GM18519 (cell line): Measurements from ENCODE around the gene ATF4.
"Not testable (repeated sequence)": the region's sequence is repeated elsewhere in the genome, so short reads cannot be mapped to it uniquely, and the experiment has no call there.

Experiments used
- ATAC-seq: cut with Tn5 transposase; IDR thresholded peaks from one replicate; pipeline ENCODE4 v1.9.1; 2021; ENCODE audit warnings: mild to moderate bottlenecking, moderate library complexity; ENCODE audit not compliant: unreplicated experiment, low FRiP score

ATF4 gene

DNA sequence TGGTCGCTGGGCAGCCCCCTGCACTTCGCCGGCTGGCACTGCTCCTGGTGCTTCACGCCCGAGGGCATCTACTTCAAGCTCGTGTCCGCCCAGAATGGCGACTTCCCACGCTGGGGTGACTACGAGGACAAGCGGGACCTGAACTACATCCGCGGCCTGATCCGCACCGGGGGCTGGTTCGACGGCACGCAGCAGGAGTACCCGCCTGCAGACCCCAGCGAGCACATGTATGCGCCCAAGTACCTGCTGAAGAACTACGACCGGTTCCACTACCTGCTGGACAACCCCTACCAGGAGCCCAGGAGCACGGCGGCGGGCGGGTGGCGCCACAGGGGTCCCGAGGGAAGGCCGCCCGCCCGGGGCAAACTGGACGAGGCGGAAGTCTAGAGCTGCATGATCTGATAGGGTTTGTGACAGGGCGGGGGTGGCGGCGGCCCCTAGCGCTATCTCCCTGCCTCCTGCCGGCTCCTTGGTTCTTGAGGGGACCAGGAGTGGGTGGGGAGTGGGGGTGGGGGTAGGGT lies 31.7 kb upstream of the ATF4 start:
- no peak for ATAC-seq

DNA sequence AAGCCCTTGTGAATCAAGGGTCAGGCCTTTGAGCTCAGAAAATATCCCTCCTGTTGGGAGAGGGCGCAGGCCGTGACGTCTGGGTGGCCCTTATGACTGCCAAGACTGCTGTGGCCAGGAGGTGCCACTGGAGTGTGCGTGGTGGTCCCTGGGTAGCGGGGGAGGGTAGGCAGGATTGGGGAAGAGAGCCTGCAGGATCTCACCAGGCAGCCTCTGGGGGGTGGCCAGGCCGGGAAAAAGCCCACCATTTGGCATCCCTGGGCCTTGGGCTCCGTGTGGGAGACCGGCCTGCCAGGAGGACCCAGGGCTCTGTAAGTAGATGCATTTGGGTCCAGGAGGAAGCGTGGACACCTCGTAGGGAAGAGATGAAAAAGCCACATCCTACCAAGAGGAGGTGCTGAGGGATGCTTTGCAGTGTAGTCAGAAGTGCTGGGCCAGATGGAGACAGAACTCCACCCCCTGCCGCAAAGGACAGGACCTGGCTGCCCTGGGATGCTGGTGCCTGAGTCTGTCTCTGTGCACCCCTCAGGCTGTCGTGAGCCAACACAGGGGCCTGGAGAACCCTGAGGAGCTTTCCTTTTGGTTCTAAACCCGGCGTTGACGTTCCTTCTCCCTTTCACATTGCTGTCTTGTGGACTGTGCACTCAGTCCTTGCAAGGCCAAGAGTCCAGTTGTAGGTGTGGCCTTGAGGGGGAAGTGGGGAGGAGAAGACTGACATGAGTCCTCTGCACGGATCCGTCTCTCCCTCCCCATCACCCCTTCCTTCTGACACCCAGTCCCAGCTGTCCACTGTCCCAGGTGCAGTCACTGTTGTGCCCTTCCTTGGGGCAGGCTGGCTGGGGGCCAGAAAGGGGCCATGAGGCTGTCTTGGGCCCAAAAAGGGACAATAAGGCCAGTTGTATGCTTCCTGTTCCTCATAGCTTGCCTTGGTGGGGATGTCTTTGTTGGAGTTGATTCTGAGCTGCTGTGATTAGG lies 31.0 kb upstream of the ATF4 start:
- ATAC-seq = no peak

DNA sequence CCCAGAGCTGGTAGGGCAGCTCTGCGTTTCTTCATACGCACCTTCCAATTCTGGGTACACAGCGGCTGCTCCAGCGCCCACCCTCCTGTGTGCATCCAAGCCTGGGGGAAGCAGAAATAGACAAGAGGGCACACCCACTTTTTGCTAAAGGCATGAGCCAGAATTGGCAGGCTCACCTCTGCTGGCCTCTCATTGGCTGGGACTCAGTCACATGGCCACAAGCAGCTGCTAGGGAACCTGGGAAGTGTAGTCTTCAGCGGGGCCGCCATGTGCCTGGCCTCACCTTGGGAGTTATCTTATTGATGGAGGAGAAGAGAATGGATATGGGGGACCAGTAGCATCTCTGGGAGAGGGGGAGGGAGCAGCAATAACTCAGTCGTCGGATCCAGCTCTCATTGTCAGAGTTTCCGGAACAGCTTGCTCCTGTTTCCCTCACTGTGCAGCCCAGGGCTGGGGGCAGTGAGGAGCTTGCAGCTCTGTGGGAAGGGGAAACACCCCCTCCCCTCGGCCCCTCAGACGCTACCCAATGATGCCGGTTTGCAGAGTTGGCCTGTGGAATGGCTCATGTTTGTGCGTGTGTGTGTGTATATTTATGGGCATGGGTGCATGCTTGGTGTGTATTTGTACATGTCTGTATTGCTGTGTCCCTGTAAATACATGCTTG lies 30.1 kb upstream of the ATF4 start:
- ATAC-seq = no peak

DNA sequence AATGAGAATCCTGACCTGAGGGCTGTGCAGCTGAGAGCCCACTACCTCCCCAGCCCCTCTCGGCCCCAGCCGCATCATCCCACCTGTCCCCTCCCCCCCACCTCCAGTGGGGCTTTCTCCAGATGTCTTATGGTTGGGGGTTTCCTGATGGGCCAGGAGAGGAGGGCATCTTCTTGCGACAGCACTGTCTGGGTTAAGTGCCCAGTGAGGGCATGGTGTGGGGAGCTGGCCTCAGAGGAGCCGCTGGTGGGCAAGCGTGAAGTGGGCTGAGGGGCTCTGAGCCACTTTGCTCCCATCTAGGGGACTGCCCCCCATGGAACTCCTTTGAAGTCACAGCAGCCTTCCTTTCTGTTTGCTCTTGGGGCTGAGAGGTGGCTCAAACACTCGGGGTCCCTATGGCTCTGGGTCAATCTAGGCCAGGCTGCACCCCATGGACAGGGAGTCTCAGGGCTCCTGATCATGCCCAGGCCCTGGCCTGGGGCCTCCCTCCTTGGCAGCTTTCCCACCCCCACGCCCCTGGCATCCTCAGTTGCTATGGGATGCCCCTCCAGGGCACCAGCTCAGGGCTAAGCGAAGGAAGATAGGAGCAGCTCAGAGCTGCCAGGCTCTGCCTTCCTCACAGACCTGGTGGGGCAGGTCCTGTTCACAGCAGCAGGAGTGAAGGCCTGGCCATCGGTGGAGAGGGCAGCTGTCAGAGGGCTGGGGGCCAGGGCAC lies 29.2 kb upstream of the ATF4 start:
- no peak for ATAC-seq

DNA sequence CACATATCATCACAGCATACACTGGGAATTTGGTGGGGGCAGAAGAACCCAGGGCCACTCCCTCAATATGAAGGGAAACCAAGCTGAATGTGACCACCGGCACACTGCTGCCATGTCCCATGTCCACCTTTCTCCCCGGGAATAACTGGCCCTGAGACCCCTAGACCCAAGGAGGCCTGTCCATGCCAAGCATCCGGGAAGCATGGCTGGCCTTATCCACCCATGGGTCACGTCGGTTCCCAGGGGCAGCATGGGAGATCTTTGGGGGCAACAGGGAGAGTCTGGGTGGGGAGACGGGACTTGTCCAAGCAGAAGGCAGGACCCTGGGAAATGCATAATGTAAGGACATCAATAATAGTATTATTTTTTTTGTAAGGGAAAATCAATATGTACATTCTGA lies 28.7 kb upstream of the ATF4 start:
- no peak for ATAC-seq

DNA sequence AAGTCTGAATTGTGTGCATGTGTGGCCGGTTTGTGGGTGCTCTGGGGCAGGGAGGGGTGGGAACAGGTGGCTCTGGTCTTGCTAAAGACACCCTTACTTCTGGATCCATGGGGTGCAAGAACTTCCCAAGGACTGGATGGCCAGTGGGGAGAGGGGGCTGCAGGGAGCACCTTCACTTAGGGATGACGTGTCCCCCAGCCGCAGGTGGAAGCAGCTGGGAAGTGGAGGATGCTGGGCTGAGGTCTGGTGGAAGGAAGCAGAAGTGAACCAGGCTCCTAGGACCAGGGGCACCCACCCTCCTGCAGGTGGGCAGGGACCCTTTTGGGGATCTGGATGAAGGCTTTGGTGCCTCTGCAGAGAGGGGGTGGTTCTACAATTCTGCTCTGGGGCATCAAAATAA lies 28.2 kb upstream of the ATF4 start:
- ATAC-seq = no peak

DNA sequence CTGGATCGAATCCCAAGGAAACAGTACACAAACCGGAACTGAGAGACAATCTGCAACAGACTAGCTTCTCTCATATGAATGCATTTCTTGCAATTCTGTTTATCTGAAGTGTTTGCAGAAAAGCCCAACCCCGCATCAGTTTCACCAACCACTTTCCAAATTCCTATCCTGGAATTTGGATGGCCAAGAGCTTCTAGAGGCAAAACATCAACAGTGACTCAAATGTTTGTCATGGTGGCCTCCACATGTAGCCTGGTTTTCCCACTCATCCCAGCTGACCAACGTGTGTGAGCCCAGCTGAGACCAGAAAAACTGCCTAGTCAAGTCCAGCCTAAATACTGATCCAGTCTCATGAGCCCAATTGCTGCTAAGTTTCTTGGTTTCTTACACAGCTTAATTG lies 26.6 kb upstream of the ATF4 start:
- no peak for ATAC-seq

DNA sequence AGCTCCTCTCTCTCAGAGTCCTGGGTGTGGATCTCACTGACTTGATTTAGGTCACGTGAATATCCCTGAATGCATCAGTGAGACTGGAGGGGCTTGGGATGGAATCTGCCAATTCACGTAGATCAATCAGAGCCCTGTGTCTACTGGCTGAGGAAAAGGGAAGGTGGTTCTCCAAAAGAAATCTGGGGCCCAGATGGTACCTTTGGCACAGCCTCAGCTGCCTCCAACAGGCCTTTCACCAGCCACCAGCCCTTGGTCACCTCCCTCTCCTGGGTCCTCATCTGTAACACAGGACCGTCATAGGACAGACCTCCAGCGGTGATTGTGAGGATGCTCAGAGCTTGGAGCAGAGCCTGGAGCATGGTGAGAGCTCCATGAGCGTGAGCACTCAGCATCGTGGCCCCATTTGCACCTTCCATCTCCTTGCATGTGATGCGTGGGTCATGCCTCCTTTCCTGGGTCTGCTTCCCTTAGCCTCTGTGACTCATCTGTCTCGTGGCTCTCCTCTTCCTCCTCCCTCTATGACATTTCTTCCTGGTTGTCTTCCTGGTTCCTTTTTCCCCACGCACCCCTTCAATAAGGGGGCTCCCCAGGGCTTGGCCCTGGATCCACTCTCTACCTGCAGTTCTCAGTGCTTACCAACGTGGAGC lies 25.8 kb upstream of the ATF4 start:
- ATAC-seq = no peak

DNA sequence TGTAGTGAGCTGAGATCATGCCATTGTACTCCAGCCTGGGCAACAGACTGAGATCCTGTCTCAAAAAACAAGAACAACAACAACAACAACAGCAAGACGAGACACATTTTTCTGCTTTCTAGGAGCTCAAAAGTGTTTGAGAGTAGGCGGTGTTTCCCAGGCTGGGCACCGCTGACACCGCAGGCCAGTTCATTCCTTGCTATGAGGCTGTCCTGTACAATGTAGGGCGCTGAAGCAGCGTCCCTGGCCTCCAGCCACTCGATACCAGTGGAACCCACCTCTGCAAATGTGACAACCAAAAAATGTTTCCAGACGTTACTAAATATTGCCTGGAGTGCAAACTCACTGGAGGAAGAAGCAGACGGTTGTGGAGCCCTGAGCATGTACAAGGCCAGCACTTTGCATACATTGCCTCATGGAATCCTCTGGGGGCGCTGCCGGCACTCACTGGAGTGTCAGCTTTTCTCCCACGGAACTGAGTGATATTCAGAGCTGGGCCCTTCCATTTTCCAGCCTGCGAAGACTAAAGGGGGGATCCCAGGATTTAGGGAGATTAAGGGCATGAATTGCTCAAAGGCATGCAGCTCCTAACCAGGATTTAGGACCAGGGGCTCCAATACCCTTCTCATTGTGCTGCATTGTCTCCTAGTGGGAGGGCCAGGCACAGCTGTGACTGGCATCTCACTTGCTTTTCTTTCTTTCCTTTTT lies 24.1 kb upstream of the ATF4 start:
- no peak for ATAC-seq

DNA sequence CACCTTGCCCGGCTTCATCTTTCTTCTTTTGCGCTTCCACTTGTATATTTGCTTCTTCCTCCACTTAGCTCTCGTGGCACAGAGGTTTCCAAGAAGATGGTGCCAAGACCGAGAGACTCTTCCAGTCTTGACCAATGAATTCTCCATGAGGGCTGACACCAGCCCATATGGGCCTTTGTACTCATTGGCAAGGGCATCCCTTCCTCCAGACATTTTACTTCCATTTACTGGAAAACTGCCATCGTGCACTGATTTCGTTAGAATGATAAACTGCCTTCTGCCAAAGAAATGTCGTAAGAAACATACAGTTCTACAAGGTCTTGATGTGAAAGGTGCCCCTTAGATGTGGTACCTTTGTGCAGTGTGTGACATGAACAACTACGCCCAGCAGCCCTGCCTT lies 22.9 kb upstream of the ATF4 start:
- no peak for ATAC-seq

DNA sequence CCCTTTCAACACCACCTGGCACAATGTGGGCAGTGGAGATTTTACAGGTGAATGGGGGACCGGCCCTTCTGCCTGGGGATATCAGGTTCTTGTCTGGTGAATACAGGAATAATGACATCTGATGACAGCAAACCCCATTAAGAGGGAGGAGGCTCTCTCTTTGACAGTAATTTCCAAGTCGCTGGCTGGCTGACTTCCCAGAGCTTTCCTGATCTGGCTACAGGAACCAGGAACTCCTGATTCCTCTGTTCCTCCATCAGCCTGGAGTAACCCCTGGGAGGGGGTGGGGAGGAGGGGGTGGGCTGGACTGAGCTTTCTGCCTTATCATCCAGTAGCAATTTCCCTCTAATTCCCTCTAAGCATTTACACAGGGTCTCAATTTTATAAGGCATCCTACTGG lies 22.0 kb upstream of the ATF4 start:
- ATAC-seq = no peak

DNA sequence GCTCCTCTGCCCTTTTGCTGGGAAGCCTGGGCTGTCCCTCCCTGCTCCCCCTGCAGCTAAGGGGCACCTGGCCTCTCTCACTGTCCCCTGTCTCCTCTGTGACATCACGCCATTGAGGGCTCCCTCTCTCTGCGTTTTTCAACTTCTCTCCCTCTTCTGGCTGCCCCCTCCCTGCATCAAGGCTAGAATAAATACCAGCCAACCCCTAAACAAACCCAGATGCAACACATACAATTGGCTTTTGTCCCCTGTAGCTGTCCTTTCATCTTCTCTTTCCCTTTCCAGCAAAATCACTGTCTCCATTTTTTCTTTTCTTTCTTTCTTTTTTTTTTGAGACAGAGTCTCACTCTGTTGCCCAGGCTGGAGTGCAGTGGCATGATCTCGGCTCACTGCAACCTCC lies 21.6 kb upstream of the ATF4 start:
- no peak for ATAC-seq

DNA sequence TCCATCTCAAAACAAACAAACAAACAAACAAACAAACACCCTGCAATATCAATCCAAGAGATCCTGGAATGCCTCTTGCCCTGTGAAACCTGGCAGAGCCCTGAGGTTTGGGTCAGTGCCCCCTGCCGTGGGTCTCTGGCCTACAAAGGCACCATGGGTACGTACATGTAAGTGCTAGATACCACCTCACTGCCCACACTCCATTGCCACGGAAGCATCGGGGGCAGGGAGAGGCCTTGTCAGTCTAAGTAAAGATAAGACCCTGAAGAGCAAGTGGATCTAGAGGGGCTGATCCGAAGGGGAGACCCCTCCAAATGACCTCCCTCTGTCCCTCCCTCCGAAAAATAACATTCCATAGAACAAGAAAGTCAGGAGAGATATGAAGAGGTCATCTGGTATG lies 20.3 kb upstream of the ATF4 start:
- ATAC-seq = no peak

DNA sequence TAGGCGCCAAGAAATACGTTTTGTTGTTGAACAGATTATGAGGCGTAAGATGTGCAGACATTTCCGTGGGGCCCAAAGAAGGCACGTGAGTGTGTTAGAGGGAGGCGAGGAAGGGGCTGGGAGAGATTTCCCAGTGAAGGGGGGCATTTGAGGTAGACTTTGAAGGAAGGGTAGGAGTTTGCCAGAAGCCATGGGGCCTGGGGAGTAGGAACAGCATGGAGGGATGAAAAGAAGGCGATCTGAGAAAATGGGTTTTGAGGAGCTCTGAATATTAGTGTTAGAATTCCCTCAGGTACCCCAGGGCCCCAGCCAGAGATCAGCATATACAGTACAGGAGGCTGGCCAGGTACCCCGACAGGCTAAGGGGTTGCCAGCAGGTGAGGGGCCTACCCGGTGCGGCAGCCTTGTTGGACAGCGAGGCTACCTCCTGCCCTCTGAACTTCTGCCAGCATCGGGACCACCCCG lies 18.7 kb upstream of the ATF4 start:
- no peak for ATAC-seq

DNA sequence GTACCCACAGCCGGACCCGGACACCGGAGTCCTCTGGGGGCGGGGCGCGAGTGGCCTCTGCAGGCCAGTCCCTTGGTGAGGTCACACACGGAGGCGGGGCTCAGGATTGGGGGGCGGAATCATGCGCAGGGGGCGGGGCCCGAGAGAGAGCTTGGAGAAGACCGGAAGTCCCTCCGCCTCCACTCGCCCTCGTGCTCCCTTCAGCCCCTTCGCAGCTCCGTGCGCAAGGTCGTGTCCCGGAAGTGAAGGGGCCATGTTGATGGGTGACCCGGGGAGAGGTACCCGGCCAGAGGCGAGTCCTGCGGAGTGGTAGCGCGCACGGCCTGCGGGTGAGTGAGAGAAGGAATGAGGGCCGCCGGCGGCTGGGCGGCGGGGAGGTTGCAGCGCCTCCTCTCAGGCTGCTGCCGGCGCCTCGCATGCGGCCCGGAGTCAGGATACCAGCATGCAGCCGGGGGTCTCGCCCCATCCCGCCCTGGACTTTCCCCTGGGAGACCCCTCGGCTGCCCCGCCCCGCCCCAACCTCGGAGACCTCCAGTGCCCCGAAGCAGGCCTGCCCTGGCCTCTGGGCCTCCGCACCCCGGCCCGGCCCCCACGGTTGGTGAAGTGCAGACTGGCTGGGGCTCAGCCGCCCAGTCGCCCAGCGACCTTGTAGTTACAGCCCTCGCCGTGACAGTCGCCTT lies 18.1 kb upstream of the ATF4 start, which contains the start of gene MIEF1:
MIEF1 (plus strand) TSS at position 182 of the 680 bp plus-strand sequence. CDS start 9,005 bp downstream, outside the sequence.
- peak; percentile 66 for ATAC-seq

DNA sequence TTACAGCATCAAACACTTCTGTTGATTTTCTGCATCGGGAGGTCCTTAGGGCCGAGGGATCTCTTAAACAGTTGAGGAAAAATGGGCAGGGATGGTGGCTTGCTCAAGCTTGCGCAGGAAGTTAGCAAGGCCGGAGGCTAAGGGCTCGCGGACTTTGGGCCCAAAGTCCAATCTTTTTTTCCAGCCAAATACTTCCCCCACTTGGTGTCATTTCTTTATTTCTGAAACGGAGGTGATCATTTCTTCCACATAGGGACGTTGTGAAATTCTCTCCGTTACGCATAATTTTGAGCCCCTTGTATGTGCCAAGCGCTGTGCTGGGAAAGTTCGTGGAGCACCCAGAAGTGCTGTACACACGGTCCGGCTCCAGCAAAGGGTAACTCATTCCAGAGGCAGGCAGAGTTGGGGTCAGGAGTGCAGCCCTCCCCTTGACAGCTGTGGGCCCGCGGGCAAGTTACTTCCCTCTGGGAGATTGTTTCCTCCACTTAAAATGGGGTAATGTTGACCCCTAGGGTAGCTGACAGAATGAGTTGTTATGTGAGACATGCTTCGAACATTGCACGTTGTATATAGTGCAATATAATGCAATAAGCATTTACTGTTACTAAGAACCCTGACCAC lies 17.5 kb upstream of the ATF4 start:
- ATAC-seq = no peak

DNA sequence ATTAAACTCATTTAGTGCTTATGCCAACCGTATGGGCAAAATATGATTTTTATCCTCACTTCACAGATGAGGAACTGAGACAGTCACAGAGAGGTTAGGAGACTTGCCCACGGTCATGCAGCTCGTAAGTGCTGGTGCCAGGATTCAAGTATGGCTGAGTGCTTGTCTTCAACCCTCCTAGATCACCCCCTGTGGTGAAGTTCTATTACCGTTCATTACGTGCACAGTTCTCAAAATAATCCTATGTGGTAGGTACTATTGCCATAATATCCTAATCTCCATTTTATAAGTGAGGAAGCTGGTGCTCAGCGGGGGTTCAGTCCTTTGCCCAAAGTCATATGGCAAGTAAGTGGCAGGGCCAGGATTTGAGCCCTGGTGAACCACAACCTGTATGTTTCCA lies 16.7 kb upstream of the ATF4 start:
- no peak for ATAC-seq

DNA sequence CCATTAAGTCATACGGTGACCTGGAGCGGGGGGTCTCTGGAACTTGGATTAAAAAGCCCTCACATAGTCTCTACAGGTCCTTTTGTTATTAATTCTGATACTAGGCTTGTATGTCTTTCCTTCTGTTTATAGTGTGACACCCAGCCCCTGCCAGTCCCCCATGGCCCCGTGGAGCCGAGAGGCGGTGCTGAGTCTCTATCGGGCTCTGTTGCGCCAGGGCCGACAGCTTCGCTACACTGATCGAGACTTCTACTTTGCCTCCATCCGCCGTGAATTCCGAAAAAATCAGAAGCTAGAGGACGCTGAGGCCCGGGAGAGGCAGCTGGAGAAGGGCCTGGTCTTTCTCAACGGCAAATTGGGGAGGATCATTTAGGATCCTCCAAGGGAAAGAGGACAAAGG lies 16.3 kb upstream of the ATF4 start:
- ATAC-seq = no peak

DNA sequence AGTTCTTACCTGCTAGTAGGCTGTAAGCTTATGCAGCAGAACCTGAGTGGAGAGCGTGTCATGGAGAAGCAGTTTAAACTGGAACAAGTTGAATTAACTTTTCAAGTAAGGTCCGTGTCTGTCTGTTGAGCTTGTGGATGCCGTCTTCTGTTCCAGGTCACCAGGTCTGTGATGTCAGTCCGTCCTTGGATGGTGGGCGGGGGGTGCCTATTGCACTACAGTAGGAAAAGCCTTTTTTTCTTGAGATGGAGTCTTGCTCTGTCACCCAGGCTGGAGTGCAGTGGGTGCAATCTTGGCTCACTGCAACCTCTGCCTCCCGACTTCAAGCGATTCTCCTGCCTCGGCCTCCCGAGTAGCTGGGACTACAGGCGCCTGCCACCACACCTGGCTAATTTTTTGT lies 13.3 kb upstream of the ATF4 start:
- ATAC-seq = not testable (repeated sequence)
